K562 (cell line): Measurements from ENCODE around the gene BEND6. TPM values are rescaled to one million over a fixed set of nuclear protein-coding genes. Genes with fewer than 3 reads are reported as not detected.
A peak's percentile ranks its signal among the peaks of the same experiment; 100 is the strongest.

Source experiments
- COPS2 ChIP-seq: fragments of 450-650 bp; conservative IDR thresholded peaks from 2 replicates; pipeline ENCODE4 v1.6.1; 2016; ENCODE audit warnings: mild to moderate bottlenecking, moderate library complexity
- CREM ChIP-seq: IDR thresholded peaks from 2 replicates; pipeline ENCODE4 v1.6.1; 2014; ENCODE audit warnings: antibody characterized with exemption, low read depth
- DMBX1 ChIP-seq: fragments of 250-450 bp; sonication (Bioruptor Pico); IDR thresholded peaks from 2 replicates; pipeline ENCODE4 v1.8.0; 2022; ENCODE audit warnings: inconsistent platforms, mild to moderate bottlenecking, moderate library complexity, borderline replicate concordance
- KLF6 ChIP-seq: fragments of 250-450 bp; sonication (Bioruptor Pico); IDR thresholded peaks from 2 replicates; pipeline ENCODE4 v1.4.0; 2020; ENCODE audit warnings: mild to moderate bottlenecking, moderate library complexity, borderline replicate concordance
- MAFF ChIP-seq: IDR thresholded peaks from 2 replicates; pipeline ENCODE4 v1.6.1; 2012; ENCODE audit warnings: low read length, improper control_type of control experiment
- MCM7 ChIP-seq, 2 experiments: fragments of 450-650 bp; IDR thresholded peaks; 2 replicates each; pipeline ENCODE4 v1.6.1; 2016 to 2018
- PRMT5 ChIP-seq: sonication (generic); formaldehyde crosslinking; IDR thresholded peaks from 2 replicates; pipeline ENCODE4 v1.5.0; 2020; ENCODE audit warnings: missing genetic modification reagents
- PTTG1 ChIP-seq: fragments of 450-650 bp; IDR thresholded peaks from 2 replicates; pipeline ENCODE4 v1.6.1; 2016; ENCODE audit warnings: low read depth, mild to moderate bottlenecking, missing genetic modification characterization, missing compliant biosample characterization
- SIRT6 ChIP-seq: IDR thresholded peaks from one replicate; pipeline ENCODE4 v1.6.1; 2012; ENCODE audit warnings: low read depth, mild to moderate bottlenecking, control low read depth, inconsistent platforms, low read length, moderate library complexity
- SIX5 ChIP-seq, 2 experiments: IDR thresholded peaks; 2 replicates each; pipeline ENCODE4 v1.6.1; 2011; ENCODE audit warnings: low read length in 2 of 2, borderline replicate concordance in 1 of 2, low read depth in 1 of 2, mild to moderate bottlenecking in 1 of 2, moderate library complexity in 1 of 2; ENCODE audit not compliant: insufficient read depth in 1 of 2
- SRSF1 ChIP-seq: fragments of 200-400 bp; formaldehyde crosslinking; IDR thresholded peaks from 2 replicates; pipeline ENCODE4 v1.6.1; 2017; ENCODE audit warnings: mild to moderate bottlenecking, low read depth, low read length, moderate library complexity
- TAF7 ChIP-seq: fragments of 450-650 bp; IDR thresholded peaks from 2 replicates; pipeline ENCODE4 v1.6.1; 2016; ENCODE audit warnings: missing genetic modification characterization, missing compliant biosample characterization
- TRIM24 ChIP-seq, 2 experiments: fragments of 450-650 bp; IDR thresholded peaks; 2 replicates each; pipeline ENCODE4 v1.6.1; 2016
- ZC3H8 ChIP-seq: fragments of 450-650 bp; IDR thresholded peaks from 2 replicates; pipeline ENCODE4 v1.6.1; 2017
- ZNF316 ChIP-seq: fragments of 450-650 bp; IDR thresholded peaks from 2 replicates; pipeline ENCODE4 v1.6.1; 2016
- ZNF444 ChIP-seq: fragments of 250-450 bp; sonication (Bioruptor Pico); IDR thresholded peaks from 2 replicates; pipeline ENCODE4 v1.4.0; 2020; ENCODE audit warnings: mild to moderate bottlenecking, moderate library complexity
- ZNF778 ChIP-seq: fragments of 450-650 bp; formaldehyde crosslinking; IDR thresholded peaks from 2 replicates; pipeline ENCODE4 v1.4.0; 2020; ENCODE audit warnings: mild to moderate bottlenecking, moderate library complexity
- polyA plus RNA-seq, 8 experiments: library from polyadenylated mRNA; depleted of rRNA in 4 of 8; stranded (reverse) in 5 of 8; unstranded in 3 of 8; fragments of >200 nt; fragmentation: Nextera tagmentation in 2 of 8; fragmentation: Illumina TruSeq in 1 of 8; extraction: Ambion mirVana in 2 of 8; extraction: Trizol in 1 of 8; gene quantifications; 2 replicates each; pipeline versions ENCODE4 v1.2.1 to v1.2.3, GENCODE V29; 2011 to 2014; ENCODE audit warnings: inconsistent platforms in 1 of 8, missing spikeins in 1 of 8
- total RNA-seq, 7 experiments: library from RNA; depleted of rRNA in 6 of 7; stranded (reverse); fragments of >200 nt in 6 of 7; fragmentation: Illumina TruSeq in 2 of 7; extraction: Trizol in 2 of 7; gene quantifications; 2 replicates each; pipeline versions ENCODE4 v1.2.1 to v1.2.3, GENCODE V29; 2011 to 2021; ENCODE audit warnings: low replicate concordance in 1 of 7
- TF ChIP-seq, protein P1 (sequence below): sonication (generic); formaldehyde crosslinking; IDR thresholded peaks from 2 replicates; pipeline ENCODE4 v1.8.0; 2022; ENCODE audit warnings: missing genetic modification reagents, mild to moderate bottlenecking, borderline replicate concordance
- TF ChIP-seq, protein P2 (sequence below): fragments of 450-650 bp; formaldehyde crosslinking; IDR thresholded peaks from 2 replicates; pipeline ENCODE4 v1.4.0; 2020; ENCODE audit warnings: mild to moderate bottlenecking, moderate library complexity
- TF ChIP-seq, protein P3 (sequence below): IDR thresholded peaks from 3 replicates; pipeline ENCODE4 v1.6.1; 2011; ENCODE audit warnings: borderline replicate concordance, mild to moderate bottlenecking, moderate library complexity; ENCODE audit not compliant: insufficient read length; ENCODE audit errors: extremely low read depth
- TF ChIP-seq, protein P4 (sequence below): fragments of 250-450 bp; sonication (Bioruptor Pico); IDR thresholded peaks from 2 replicates; pipeline ENCODE4 v1.8.0; 2021; ENCODE audit warnings: mild to moderate bottlenecking, moderate library complexity

Gene BEND6
- total and polyA plus RNA-seq, 9 of the 15 experiments (the other 6 are each of a cell fraction or from before 2014, with no cell fraction given) = 0.37 to 4.0 (median 1.1) TPM

DNA sequence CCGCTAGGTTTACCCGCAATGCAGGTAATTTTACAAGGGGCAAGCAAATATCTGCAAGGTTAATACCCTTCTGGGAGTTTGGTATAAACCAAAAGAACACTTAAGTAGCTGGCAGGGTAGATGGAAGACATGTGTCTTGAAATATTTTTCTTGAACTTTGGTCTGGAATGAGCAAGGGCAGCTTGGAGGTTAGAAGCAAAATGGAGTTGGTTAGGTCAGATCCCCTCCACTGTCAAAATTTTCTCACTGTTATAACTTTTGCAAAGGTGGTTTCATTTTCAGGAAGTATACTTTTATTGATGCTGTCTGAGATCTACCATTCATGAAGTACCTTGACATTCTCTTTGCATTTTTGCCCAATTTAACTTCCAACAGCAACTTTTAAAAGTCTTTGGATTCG, 78.3 kb downstream of the BEND6 start (continued):
- TF ChIP-seq, protein P1, sequence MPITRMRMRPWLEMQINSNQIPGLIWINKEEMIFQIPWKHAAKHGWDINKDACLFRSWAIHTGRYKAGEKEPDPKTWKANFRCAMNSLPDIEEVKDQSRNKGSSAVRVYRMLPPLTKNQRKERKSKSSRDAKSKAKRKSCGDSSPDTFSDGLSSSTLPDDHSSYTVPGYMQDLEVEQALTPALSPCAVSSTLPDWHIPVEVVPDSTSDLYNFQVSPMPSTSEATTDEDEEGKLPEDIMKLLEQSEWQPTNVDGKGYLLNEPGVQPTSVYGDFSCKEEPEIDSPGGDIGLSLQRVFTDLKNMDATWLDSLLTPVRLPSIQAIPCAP (CRISPR knock-in tag) = no peak
- no peak for TF ChIP-seq SRSF1
- no peak for TF ChIP-seq ZNF778 (CRISPR knock-in tag)
- TF ChIP-seq, protein P2, sequence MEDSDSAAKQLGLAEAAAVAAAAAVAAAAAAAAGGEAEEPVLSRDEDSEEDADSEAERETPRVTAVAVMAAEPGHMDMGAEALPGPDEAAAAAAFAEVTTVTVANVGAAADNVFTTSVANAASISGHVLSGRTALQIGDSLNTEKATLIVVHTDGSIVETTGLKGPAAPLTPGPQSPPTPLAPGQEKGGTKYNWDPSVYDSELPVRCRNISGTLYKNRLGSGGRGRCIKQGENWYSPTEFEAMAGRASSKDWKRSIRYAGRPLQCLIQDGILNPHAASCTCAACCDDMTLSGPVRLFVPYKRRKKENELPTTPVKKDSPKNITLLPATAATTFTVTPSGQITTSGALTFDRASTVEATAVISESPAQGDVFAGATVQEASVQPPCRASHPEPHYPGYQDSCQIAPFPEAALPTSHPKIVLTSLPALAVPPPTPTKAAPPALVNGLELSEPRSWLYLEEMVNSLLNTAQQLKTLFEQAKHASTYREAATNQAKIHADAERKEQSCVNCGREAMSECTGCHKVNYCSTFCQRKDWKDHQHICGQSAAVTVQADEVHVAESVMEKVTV (CRISPR knock-in tag) = no peak
- no peak for TF ChIP-seq COPS2
- TF ChIP-seq, protein P3, sequence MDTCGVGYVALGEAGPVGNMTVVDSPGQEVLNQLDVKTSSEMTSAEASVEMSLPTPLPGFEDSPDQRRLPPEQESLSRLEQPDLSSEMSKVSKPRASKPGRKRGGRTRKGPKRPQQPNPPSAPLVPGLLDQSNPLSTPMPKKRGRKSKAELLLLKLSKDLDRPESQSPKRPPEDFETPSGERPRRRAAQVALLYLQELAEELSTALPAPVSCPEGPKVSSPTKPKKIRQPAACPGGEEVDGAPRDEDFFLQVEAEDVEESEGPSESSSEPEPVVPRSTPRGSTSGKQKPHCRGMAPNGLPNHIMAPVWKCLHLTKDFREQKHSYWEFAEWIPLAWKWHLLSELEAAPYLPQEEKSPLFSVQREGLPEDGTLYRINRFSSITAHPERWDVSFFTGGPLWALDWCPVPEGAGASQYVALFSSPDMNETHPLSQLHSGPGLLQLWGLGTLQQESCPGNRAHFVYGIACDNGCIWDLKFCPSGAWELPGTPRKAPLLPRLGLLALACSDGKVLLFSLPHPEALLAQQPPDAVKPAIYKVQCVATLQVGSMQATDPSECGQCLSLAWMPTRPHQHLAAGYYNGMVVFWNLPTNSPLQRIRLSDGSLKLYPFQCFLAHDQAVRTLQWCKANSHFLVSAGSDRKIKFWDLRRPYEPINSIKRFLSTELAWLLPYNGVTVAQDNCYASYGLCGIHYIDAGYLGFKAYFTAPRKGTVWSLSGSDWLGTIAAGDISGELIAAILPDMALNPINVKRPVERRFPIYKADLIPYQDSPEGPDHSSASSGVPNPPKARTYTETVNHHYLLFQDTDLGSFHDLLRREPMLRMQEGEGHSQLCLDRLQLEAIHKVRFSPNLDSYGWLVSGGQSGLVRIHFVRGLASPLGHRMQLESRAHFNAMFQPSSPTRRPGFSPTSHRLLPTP = no peak
- no peak for TF ChIP-seq ZNF316
- TF ChIP-seq TRIM24 (IDR thresholded peaks at IDR 0.05) = no peak
- TF ChIP-seq TAF7 = no peak
- TF ChIP-seq KLF6 (CRISPR knock-in tag) = 0 out of 2 replicates have a peak, but pooled peaks have one; percentile 52
- no peak for TF ChIP-seq MCM7 (IDR thresholded peaks at IDR 0.05)
- TF ChIP-seq CREM = no peak
- no peak for TF ChIP-seq ZC3H8
- no peak for TF ChIP-seq SIX5 (IDR thresholded peaks at IDR 0.05; ENCODE audit: borderline replicate concordance in 1 of 2, insufficient read depth in 1 of 2, low read depth in 1 of 2, low read length in 2 of 2)
- TF ChIP-seq SIRT6 = no peak
- no peak for TF ChIP-seq MAFF
- no peak for TF ChIP-seq ZNF444 (CRISPR knock-in tag)
- TF ChIP-seq DMBX1 = peak; percentile 78
- TF ChIP-seq, protein P4, sequence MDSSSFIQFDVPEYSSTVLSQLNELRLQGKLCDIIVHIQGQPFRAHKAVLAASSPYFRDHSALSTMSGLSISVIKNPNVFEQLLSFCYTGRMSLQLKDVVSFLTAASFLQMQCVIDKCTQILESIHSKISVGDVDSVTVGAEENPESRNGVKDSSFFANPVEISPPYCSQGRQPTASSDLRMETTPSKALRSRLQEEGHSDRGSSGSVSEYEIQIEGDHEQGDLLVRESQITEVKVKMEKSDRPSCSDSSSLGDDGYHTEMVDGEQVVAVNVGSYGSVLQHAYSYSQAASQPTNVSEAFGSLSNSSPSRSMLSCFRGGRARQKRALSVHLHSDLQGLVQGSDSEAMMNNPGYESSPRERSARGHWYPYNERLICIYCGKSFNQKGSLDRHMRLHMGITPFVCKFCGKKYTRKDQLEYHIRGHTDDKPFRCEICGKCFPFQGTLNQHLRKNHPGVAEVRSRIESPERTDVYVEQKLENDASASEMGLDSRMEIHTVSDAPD (CRISPR knock-in tag) = peak; percentile 28; the same call in 1 of the 2 replicates
- no peak for TF ChIP-seq PRMT5 (CRISPR knock-in tag)
- TF ChIP-seq PTTG1 (tag) = peak; percentile 61; the same call in 1 of the 2 replicates
